ENCODE data around the gene IRX3.

Gene IRX3

GRCh38 chr16:54283725-54284318, 2.8 kb downstream of the IRX3 start:
- TF ChIP-seq POLR2A (IDR thresholded peaks at IDR 0.05; ENCODE audit: low read depth, low read length), result no peak
- no peak for TF ChIP-seq TAF1 (IDR thresholded peaks at IDR 0.05; ENCODE audit: borderline replicate concordance, low read depth, low read length)
- TF ChIP-seq POLR2AphosphoS5 (IDR thresholded peaks at IDR 0.05; ENCODE audit: low read depth, low read length), result no peak
- DNase-seq (ENCODE audit: insufficient read length) (no peak), FAIRE-seq (no peak)

DNA sequence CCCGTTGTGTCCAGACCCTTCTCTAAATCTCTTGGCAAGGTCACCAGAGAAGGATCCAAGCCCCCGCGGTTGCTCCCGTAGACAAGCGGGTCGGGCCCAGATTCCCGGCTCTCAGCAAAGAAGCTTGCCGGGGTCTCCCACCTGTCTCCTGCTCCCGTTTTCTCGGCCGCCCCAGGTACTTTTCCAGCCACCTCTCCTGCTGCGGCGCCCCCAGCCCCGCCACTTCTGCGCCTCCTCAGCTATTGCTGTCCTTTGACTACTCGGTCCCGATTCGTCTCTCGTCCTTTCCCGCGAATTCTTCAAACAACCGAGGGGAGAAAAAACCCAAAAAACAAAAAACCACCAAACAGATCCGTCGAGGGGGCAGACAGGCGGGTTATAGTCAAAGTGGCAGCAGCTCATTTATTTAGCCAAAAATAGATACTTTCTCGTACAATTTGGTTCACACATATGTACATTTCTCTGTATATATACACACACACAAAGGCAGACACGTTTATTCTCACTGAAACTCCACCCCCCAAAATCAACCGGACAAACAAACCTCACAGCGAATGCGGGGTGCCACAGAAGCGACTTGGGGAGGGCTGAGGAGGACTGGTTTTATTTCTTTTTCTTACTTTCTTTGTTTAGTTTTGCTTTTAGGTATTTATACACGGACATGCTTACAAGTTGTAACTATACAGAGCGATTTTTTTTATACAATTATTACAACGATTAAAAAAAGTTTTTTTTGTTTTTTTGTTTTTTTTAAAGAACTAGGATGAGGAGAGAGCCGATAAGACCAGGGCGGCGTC, 3.5 kb downstream of the IRX3 start:
- DNase-seq (ENCODE audit: insufficient read length), result no peak
- FAIRE-seq, result no peak
- TF ChIP-seq POLR2A (IDR thresholded peaks at IDR 0.05; ENCODE audit: low read depth, low read length) (no peak), TAF1 (IDR thresholded peaks at IDR 0.05; ENCODE audit: borderline replicate concordance, low read depth, low read length) (no peak), POLR2AphosphoS5 (IDR thresholded peaks at IDR 0.05; ENCODE audit: low read depth, low read length) (no peak)

DNA sequence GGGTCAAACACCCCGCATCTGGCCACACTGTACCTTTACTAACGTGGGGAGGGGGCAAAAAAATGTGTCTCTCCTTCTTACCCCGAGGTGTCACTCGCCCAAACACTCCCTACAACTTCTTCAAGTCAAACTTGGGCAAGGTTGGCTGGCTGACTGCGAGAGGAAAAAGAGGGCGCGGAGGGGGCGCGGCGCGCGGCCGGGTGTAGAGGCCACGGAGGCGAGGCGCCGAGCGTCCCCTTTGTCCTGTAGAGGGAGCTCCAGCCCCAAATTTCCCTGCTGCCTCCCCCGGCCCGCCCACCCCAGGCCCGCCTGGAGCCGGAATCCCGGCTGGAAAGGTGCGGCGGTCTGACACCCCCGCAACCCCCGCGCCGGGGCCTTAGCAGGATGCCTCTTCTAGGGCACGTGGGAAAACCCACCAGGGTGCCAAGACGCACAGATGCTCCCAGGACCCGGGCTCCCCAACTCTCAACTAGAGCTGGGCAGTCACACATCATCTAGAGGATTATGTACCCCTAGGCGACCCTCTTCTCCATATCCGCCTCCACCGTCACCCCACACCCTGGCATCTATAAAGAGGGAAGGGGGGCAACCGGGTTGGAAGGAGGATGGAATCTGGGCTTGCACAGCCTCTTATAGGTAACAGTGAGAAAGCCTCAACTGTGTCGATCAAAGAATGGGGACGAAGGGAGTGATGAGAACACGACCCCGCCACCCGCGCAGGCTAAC, 4.2 kb downstream of the IRX3 start:
- DNase-seq (ENCODE audit: insufficient read length) (no peak), FAIRE-seq (no peak)
- TF ChIP-seq POLR2A (IDR thresholded peaks at IDR 0.05; ENCODE audit: low read depth, low read length) (no peak), POLR2AphosphoS5 (IDR thresholded peaks at IDR 0.05; ENCODE audit: low read depth, low read length) (no peak), TAF1 (IDR thresholded peaks at IDR 0.05; ENCODE audit: borderline replicate concordance, low read depth, low read length) (no peak)

DNA sequence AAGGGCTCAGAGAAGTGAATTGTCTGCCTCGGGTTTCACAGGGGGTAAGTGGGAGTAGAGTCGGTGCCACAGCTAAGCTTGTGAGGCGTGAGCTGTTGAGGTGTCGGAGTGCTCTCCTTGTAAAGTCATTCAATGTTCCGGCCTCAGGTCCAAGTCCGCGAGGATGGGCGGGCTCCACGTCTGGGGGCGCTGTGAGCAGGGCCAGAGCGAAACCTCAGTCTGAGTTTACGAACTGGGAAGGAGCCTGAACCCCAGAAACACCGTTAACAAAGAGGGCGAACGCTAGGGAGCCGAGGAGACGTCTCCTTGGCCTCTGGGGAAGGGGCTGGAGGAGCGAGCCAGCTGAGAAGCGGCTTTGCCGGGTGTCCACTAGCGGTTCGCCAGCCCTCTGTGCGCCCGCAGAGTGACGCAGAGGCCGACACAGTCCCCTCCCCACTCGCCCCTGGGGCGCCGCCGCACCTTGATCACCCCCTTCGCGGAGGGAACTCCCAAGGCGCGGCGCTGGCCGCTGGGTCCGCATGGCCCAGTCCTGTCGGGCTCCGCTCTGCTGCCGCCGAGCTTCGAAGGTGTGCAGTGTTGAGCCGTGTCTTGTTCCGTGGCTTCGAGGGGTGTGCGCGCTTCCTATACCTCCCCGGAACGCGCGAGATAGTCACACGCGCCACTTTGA, 4.9 kb downstream of the IRX3 start:
- no peak for FAIRE-seq
- no peak for DNase-seq (ENCODE audit: insufficient read length)
- no peak for TF ChIP-seq POLR2A (IDR thresholded peaks at IDR 0.05; ENCODE audit: low read depth, low read length)
- TF ChIP-seq TAF1 (IDR thresholded peaks at IDR 0.05; ENCODE audit: borderline replicate concordance, low read depth, low read length), result no peak
- TF ChIP-seq POLR2AphosphoS5 (IDR thresholded peaks at IDR 0.05; ENCODE audit: low read depth, low read length), result no peak

- TF ChIP-seq TAF1 (IDR thresholded peaks at IDR 0.05; ENCODE audit: borderline replicate concordance, low read depth, low read length) (no peak), POLR2A (IDR thresholded peaks at IDR 0.05; ENCODE audit: low read depth, low read length) (no peak), POLR2AphosphoS5 (IDR thresholded peaks at IDR 0.05; ENCODE audit: low read depth, low read length) (no peak)
- DNase-seq (ENCODE audit: insufficient read length), result no peak
- no peak for FAIRE-seq
These were observed 5.8 kb downstream of the IRX3 start for GRCh38 chr16:54280751-54281150.

GRCh38 chr16:54277845-54278703, 8.5 kb downstream of the IRX3 start:
- TF ChIP-seq TAF1 (IDR thresholded peaks at IDR 0.05; ENCODE audit: borderline replicate concordance, low read depth, low read length) (no peak), POLR2A (IDR thresholded peaks at IDR 0.05; ENCODE audit: low read depth, low read length) (no peak), POLR2AphosphoS5 (IDR thresholded peaks at IDR 0.05; ENCODE audit: low read depth, low read length) (no peak)
- FAIRE-seq, result no peak
- DNase-seq (ENCODE audit: insufficient read length), result no peak

DNA sequence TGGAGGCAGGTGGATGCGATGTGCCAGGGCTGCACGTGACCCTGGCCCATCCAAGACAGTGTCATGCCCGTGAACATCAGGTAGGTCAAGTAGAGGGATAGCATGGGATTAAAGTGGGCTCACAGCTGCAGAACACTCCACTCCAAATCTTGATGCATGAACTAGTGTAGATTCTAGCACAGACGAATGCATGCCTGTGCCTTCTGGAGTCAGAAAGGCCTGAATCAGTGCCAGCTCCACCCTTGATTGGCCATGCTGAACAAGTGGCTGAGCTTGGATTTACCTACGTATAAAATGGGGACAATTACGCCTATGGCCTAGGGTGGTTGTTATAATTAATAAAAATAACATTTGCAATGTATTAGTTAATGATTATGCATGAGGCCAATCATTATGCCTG, 10.6 kb downstream of the IRX3 start:
- FAIRE-seq, result no peak
- no peak for DNase-seq (ENCODE audit: insufficient read length)
- TF ChIP-seq TAF1 (IDR thresholded peaks at IDR 0.05; ENCODE audit: borderline replicate concordance, low read depth, low read length), result no peak
- TF ChIP-seq POLR2AphosphoS5 (IDR thresholded peaks at IDR 0.05; ENCODE audit: low read depth, low read length), result no peak
- no peak for TF ChIP-seq POLR2A (IDR thresholded peaks at IDR 0.05; ENCODE audit: low read depth, low read length)

- FAIRE-seq, result no peak
- TF ChIP-seq POLR2AphosphoS5 (IDR thresholded peaks at IDR 0.05; ENCODE audit: low read depth, low read length) (no peak), POLR2A (IDR thresholded peaks at IDR 0.05; ENCODE audit: low read depth, low read length) (no peak), TAF1 (IDR thresholded peaks at IDR 0.05; ENCODE audit: borderline replicate concordance, low read depth, low read length) (no peak)
- no peak for DNase-seq (ENCODE audit: insufficient read length)
These were observed 13.0 kb downstream of the IRX3 start for GRCh38 chr16:54273566-54273965.

GRCh38 chr16:54270711-54271110, 15.9 kb downstream of the IRX3 start:
- DNase-seq (ENCODE audit: insufficient read length) (no peak), FAIRE-seq (no peak)
- no peak for TF ChIP-seq POLR2A (IDR thresholded peaks at IDR 0.05; ENCODE audit: low read depth, low read length)
- no peak for TF ChIP-seq POLR2AphosphoS5 (IDR thresholded peaks at IDR 0.05; ENCODE audit: low read depth, low read length)
- TF ChIP-seq TAF1 (IDR thresholded peaks at IDR 0.05; ENCODE audit: borderline replicate concordance, low read depth, low read length), result no peak

- DNase-seq (ENCODE audit: insufficient read length), result no peak
- no peak for TF ChIP-seq POLR2A (IDR thresholded peaks at IDR 0.05; ENCODE audit: low read depth, low read length)
- FAIRE-seq, result no peak
These were observed 17.1 kb downstream of the IRX3 start for GRCh38 chr16:54269461-54269860.
